Astrocyte (in vitro differentiated cells and primary cell): Measurements from ENCODE around the gene PPP1R11. TPM values are rescaled to one million over a fixed set of nuclear protein-coding genes. Genes with fewer than 3 reads are reported as not detected.

Experiments
- DNase-seq: peaks from one replicate; pipeline ENCODE4 v3.0.0-alpha.2; 2010; ENCODE audit warnings: low read depth
- FAIRE-seq: peaks from 2 replicates; lab custom pipeline; 2011; peaks lifted over from hg19 to GRCh38; lab: Jason Lieb, UNC
- H2AFZ ChIP-seq: 2 replicates; pipeline ENCODE4 v1.6.0; 2012; ENCODE audit warnings: low read depth, low read length, inconsistent platforms
- H3K27ac ChIP-seq: 2 replicates; pipeline ENCODE4 v1.5.1; 2011; ENCODE audit warnings: low read depth, low read length, inconsistent platforms
- H3K27me3 ChIP-seq: 2 replicates; pipeline ENCODE4 v1.6.0; 2011; ENCODE audit warnings: low read length, inconsistent platforms; ENCODE audit not compliant: insufficient read depth
- H3K36me3 ChIP-seq: 2 replicates; pipeline ENCODE4 v1.5.1; 2011; ENCODE audit warnings: low read length, inconsistent platforms; ENCODE audit not compliant: insufficient read depth
- H3K4me1 ChIP-seq: 2 replicates; pipeline ENCODE4 v1.5.1; 2011; ENCODE audit warnings: low read length, inconsistent platforms; ENCODE audit not compliant: insufficient read depth
- H3K4me2 ChIP-seq: 2 replicates; pipeline ENCODE4 v1.6.0; 2012; ENCODE audit warnings: low read length, inconsistent platforms
- H3K4me3 ChIP-seq: 2 replicates; pipeline ENCODE4 v1.5.1; 2011; ENCODE audit warnings: low read depth, mild to moderate bottlenecking, low read length, inconsistent platforms; ENCODE audit not compliant: insufficient read depth
- H3K79me2 ChIP-seq: 2 replicates; pipeline ENCODE4 v1.6.0; 2012; ENCODE audit warnings: mild to moderate bottlenecking, low read length, inconsistent platforms; ENCODE audit not compliant: insufficient read depth
- H3K9ac ChIP-seq: 2 replicates; pipeline ENCODE4 v1.6.0; 2012; ENCODE audit warnings: mild to moderate bottlenecking, low read length, inconsistent platforms
- H3K9me3 ChIP-seq: 2 replicates; pipeline ENCODE4 v1.5.1; 2012; ENCODE audit warnings: low read depth, mild to moderate bottlenecking, low read length, inconsistent platforms; ENCODE audit not compliant: insufficient read depth
- H4K20me1 ChIP-seq: 2 replicates; pipeline ENCODE4 v1.6.0; 2012; ENCODE audit warnings: low read length, inconsistent platforms; ENCODE audit not compliant: insufficient read depth
- H3K27ac Mint-ChIP-seq: one replicate; pipeline ENCODE4 v1.8.0; 2021; ENCODE audit warnings: mild to moderate bottlenecking, mixed read lengths; ENCODE audit not compliant: unreplicated experiment
- H3K27me3 Mint-ChIP-seq: one replicate; pipeline ENCODE4 v1.8.0; 2021; ENCODE audit warnings: low read depth, mixed read lengths; ENCODE audit not compliant: unreplicated experiment
- H3K36me3 Mint-ChIP-seq: one replicate; pipeline ENCODE4 v1.8.0; 2021; ENCODE audit warnings: low read depth, mixed read lengths; ENCODE audit not compliant: unreplicated experiment
- H3K4me1 Mint-ChIP-seq: one replicate; pipeline ENCODE4 v1.8.0; 2021; ENCODE audit warnings: low read depth, mixed read lengths; ENCODE audit not compliant: unreplicated experiment
- H3K4me3 Mint-ChIP-seq: one replicate; pipeline ENCODE4 v1.8.0; 2021; ENCODE audit warnings: mild to moderate bottlenecking, moderate library complexity, mixed read lengths; ENCODE audit not compliant: unreplicated experiment
- H3K9me3 Mint-ChIP-seq: one replicate; pipeline ENCODE4 v1.8.0; 2021; ENCODE audit warnings: mild to moderate bottlenecking, mixed read lengths; ENCODE audit not compliant: unreplicated experiment
- CTCF ChIP-seq: IDR thresholded peaks from 2 replicates; pipeline ENCODE4 v1.5.1; 2011; ENCODE audit warnings: low read depth, mild to moderate bottlenecking, inconsistent platforms, low read length, moderate library complexity; ENCODE audit not compliant: insufficient read depth
- EZH2 ChIP-seq: IDR thresholded peaks from 2 replicates; pipeline ENCODE4 v1.6.1; 2012; ENCODE audit warnings: mild to moderate bottlenecking, low read length, inconsistent platforms; ENCODE audit not compliant: insufficient read depth
- total RNA-seq: library from RNA; stranded (reverse); gene quantifications from 2 replicates; pipeline ENCODE4 v1.2.1, GENCODE V29; 2021

Gene PPP1R11
- total RNA-seq, 1 donor from 2014 or later = 37.8 TPM

DNA sequence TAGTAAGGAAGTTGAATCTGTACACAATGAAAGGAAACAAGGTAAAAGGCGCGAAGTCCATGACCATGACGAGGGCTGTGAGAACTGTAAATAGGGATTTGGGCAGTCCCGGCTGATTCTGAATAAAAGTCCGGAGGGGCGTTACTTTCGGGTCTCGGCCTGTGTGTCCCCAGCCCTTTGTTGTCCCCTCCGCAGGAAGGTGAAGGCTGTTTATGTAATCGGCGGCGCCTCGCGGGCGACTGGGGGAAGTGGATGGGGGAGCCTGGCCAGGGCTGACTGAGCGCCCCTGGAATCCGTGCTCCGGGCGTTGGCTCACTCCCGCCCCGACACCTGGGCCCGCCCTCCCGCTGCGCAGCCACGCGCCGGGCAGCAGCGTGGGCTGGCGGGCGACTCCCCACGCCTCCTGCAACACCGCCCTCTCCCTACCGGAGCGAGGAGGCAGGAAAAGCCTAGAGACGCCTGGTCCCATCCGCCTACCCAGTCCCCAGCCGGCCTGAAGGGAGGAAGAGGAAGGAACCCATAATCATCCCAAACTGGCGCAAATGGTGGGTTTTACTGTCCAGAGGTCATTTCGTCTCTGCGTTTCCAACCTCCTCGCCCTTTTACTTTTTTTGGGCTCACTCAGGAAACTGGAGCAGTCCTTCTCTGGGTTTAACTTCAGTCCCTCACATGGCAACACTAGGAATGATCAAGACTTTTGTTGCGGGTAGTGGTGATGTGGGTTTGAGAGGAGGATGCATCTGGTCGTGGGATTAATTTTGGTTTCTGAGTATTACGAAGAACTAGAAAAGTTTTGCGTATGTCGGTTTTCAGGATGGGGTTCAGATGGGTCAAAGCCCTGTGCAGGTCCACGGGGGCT lies 33.8 kb downstream of the PPP1R11 start:
- Histone ChIP-seq H3K4me2 (peak overlapping the region; percentile 87), H3K36me3 (no peaks in the 10 kb centered on the region), H3K27ac (no peak overlapping the region), H3K4me1 (peaks cover 13% of the 10 kb centered on the region), H3K27me3 (peaks cover 67% of the 10 kb centered on the region), H3K4me3 (peak overlapping the region; percentile 46), H3K9me3 (peaks cover 3% of the 10 kb centered on the region), H3K79me2 (no peaks in the 10 kb centered on the region), H2AFZ (peak overlapping the region; percentile 15), H3K9ac (no peak overlapping the region), H4K20me1 (no peaks in the 10 kb centered on the region)
- Mint-ChIP-seq H3K27me3 (peaks cover 69% of the 10 kb centered on the region), H3K27ac (peak overlapping the region; percentile 15), H3K4me3 (peak overlapping the region; percentile 79), H3K4me1 (peaks cover 7% of the 10 kb centered on the region), H3K36me3 (no peaks in the 10 kb centered on the region), H3K9me3 (no peaks in the 10 kb centered on the region)
- FAIRE-seq = no peak
- no peak for DNase-seq
- TF ChIP-seq EZH2 (peak; percentile 65), CTCF (no peak)

GRCh38 chr6:30101444-30102413 lies 34.7 kb downstream of the PPP1R11 start:
- TF ChIP-seq EZH2 (no peak), CTCF (no peak)
- peak overlapping the region; percentile 87 for H3K4me2 ChIP-seq
- DNase-seq (peak; percentile 56), FAIRE-seq (no peak)
- peaks cover 7% of the 10 kb centered on the region for H3K4me1 Mint-ChIP-seq
- peak overlapping the region; percentile 32 for H3K9ac ChIP-seq
- no peaks in the 10 kb centered on the region for H4K20me1 ChIP-seq
- peaks cover 70% of the 10 kb centered on the region for H3K27me3 Mint-ChIP-seq
- peaks cover 3% of the 10 kb centered on the region for H3K9me3 ChIP-seq
- H3K27me3 ChIP-seq = peaks cover 63% of the 10 kb centered on the region
- no peak overlapping the region for H3K27ac ChIP-seq
- no peaks in the 10 kb centered on the region for H3K36me3 ChIP-seq
- peak overlapping the region; percentile 87 for H2AFZ ChIP-seq
- H3K9me3 Mint-ChIP-seq = no peaks in the 10 kb centered on the region
- no peaks in the 10 kb centered on the region for H3K36me3 Mint-ChIP-seq
- peak overlapping the region; percentile 46 for H3K4me3 ChIP-seq
- H3K27ac Mint-ChIP-seq = no peak overlapping the region
- H3K4me1 ChIP-seq = peaks cover 13% of the 10 kb centered on the region
- H3K4me3 Mint-ChIP-seq = peak overlapping the region; percentile 79
- H3K79me2 ChIP-seq = no peaks in the 10 kb centered on the region
